WTC11 (cell line): ENCODE results near the gene GSTT2B.
"Not testable (repeated sequence)": the region's sequence is repeated elsewhere in the genome, so short reads cannot be mapped to it uniquely, and the experiment has no call there.

ENCODE experiments used
- ATF2 ChIP-seq: sonication (generic); formaldehyde crosslinking; IDR thresholded peaks from 2 replicates; pipeline ENCODE4 v1.8.1; 2022; ENCODE audit warnings: low read depth, missing genetic modification reagents, borderline replicate concordance
- ELF4 ChIP-seq: sonication (generic); formaldehyde crosslinking; IDR thresholded peaks from 2 replicates; pipeline ENCODE4 v1.8.1; 2022; ENCODE audit warnings: low read depth, mild to moderate bottlenecking, moderate library complexity, missing genetic modification reagents
- TF ChIP-seq, protein P1 (sequence below): sonication (generic); formaldehyde crosslinking; IDR thresholded peaks from 2 replicates; pipeline ENCODE4 v1.8.1; 2023; ENCODE audit warnings: mild to moderate bottlenecking, missing genetic modification reagents, moderate library complexity
- TF ChIP-seq, protein P2 (sequence below): fragments of 200-600 bp; IDR thresholded peaks from 2 replicates; pipeline ENCODE4 v1.8.0; 2022; ENCODE audit warnings: antibody characterized with exemption
- TF ChIP-seq, protein P3 (sequence below): sonication (generic); formaldehyde crosslinking; IDR thresholded peaks from 2 replicates; pipeline ENCODE4 v1.8.0; 2022; ENCODE audit warnings: mild to moderate bottlenecking, missing genetic modification reagents
- TF ChIP-seq, protein P4 (sequence below): fragments of 250-450 bp; sonication (Bioruptor Pico); IDR thresholded peaks from 2 replicates; pipeline ENCODE4 v1.9.0; 2021; ENCODE audit warnings: mild to moderate bottlenecking
- TF ChIP-seq, protein P5 (sequence below): sonication (generic); formaldehyde crosslinking; IDR thresholded peaks from 2 replicates; pipeline ENCODE4 v1.8.1; 2022; ENCODE audit warnings: mild to moderate bottlenecking, moderate library complexity, missing genetic modification reagents

DNA sequence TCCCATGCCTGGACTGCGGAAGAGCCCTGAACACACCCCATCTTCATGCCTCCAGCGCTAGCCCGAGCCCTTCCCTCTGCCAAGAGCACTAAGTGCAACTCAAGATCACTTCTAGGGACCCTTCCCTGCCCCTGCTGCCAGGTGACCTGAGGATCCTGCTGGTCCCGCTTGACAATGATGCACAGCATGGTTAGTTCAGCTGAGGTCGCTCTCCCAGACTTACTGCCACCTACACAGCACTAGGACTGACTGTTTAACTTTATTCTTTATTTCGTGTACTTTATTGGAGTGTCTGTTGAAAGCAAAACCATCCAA lies 6.0 kb downstream of the GSTT2B start:
- TF ChIP-seq, protein P1, sequence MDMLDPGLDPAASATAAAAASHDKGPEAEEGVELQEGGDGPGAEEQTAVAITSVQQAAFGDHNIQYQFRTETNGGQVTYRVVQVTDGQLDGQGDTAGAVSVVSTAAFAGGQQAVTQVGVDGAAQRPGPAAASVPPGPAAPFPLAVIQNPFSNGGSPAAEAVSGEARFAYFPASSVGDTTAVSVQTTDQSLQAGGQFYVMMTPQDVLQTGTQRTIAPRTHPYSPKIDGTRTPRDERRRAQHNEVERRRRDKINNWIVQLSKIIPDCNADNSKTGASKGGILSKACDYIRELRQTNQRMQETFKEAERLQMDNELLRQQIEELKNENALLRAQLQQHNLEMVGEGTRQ (CRISPR knock-in tag): not testable (repeated sequence)
- TF ChIP-seq, protein P2, sequence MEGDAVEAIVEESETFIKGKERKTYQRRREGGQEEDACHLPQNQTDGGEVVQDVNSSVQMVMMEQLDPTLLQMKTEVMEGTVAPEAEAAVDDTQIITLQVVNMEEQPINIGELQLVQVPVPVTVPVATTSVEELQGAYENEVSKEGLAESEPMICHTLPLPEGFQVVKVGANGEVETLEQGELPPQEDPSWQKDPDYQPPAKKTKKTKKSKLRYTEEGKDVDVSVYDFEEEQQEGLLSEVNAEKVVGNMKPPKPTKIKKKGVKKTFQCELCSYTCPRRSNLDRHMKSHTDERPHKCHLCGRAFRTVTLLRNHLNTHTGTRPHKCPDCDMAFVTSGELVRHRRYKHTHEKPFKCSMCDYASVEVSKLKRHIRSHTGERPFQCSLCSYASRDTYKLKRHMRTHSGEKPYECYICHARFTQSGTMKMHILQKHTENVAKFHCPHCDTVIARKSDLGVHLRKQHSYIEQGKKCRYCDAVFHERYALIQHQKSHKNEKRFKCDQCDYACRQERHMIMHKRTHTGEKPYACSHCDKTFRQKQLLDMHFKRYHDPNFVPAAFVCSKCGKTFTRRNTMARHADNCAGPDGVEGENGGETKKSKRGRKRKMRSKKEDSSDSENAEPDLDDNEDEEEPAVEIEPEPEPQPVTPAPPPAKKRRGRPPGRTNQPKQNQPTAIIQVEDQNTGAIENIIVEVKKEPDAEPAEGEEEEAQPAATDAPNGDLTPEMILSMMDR: not testable (repeated sequence)
- not testable (repeated sequence) for TF ChIP-seq ATF2, ELF4 (CRISPR knock-in tag)
- TF ChIP-seq, protein P3, sequence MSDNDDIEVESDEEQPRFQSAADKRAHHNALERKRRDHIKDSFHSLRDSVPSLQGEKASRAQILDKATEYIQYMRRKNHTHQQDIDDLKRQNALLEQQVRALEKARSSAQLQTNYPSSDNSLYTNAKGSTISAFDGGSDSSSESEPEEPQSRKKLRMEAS (CRISPR knock-in tag): not testable (repeated sequence)
- TF ChIP-seq, protein P4, sequence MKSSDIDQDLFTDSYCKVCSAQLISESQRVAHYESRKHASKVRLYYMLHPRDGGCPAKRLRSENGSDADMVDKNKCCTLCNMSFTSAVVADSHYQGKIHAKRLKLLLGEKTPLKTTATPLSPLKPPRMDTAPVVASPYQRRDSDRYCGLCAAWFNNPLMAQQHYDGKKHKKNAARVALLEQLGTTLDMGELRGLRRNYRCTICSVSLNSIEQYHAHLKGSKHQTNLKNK: not testable (repeated sequence)
- TF ChIP-seq, protein P5, sequence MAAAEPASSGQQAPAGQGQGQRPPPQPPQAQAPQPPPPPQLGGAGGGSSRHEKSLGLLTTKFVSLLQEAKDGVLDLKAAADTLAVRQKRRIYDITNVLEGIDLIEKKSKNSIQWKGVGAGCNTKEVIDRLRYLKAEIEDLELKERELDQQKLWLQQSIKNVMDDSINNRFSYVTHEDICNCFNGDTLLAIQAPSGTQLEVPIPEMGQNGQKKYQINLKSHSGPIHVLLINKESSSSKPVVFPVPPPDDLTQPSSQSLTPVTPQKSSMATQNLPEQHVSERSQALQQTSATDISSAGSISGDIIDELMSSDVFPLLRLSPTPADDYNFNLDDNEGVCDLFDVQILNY (CRISPR knock-in tag): not testable (repeated sequence)
